Thyroid gland (tissue), 4 donors: Measurements from ENCODE around the gene E2F4.

Experiments
- POLR2A ChIP-seq, 2 donors: fragments of 450-650 bp; IDR thresholded peaks; one replicate each; pipeline ENCODE4 v1.6.1; 2017; ENCODE audit warnings: antibody characterized with exemption in 2 of 2, mild to moderate bottlenecking in 2 of 2, moderate library complexity in 1 of 2
- TF ChIP-seq, protein P1 (sequence below), 6 experiments: fragments of 200-600 bp in 3 of 6; fragments of 450-650 bp in 3 of 6; sonication (generic) in 3 of 6; IDR thresholded peaks; one replicate each; pipeline ENCODE4 v1.5.1; 2016 to 2019; ENCODE audit warnings: antibody characterized with exemption in 6 of 6, mild to moderate bottlenecking in 2 of 6, inconsistent platforms in 1 of 6, moderate library complexity in 1 of 6

DNA sequence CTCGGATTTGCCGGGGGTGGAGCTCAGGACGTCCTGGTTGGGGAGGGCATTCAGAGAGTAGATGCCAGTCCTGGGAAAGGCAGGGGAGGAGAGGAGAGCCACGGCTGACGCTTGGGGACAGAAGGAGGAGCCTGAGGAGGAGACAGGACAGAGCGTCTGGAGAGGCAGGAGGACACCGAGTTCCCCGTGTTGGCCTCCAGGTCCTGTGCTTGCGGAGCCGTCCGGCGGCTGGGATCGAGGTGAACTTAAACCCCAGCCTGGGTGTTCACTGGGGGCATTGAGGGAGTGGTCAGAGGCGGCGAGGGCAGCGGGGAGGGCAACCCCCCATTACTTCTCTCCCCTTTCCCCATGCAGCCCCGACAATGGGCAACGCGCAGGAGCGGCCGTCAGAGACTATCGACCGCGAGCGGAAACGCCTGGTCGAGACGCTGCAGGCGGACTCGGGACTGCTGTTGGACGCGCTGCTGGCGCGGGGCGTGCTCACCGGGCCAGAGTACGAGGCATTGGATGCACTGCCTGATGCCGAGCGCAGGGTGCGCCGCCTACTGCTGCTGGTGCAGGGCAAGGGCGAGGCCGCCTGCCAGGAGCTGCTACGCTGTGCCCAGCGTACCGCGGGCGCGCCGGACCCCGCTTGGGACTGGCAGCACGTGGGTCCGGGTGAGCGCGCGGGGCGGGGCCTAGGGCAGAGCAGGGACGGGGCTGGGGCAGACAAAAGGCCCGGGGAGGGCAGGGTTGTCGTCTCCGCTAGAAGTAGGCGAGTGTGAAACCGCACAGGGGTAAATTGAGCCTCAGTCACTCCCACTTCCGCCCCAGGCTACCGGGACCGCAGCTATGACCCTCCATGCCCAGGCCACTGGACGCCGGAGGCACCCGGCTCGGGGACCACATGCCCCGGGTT is 17.9 kb upstream of the E2F4 start:
- TF ChIP-seq, protein P1, sequence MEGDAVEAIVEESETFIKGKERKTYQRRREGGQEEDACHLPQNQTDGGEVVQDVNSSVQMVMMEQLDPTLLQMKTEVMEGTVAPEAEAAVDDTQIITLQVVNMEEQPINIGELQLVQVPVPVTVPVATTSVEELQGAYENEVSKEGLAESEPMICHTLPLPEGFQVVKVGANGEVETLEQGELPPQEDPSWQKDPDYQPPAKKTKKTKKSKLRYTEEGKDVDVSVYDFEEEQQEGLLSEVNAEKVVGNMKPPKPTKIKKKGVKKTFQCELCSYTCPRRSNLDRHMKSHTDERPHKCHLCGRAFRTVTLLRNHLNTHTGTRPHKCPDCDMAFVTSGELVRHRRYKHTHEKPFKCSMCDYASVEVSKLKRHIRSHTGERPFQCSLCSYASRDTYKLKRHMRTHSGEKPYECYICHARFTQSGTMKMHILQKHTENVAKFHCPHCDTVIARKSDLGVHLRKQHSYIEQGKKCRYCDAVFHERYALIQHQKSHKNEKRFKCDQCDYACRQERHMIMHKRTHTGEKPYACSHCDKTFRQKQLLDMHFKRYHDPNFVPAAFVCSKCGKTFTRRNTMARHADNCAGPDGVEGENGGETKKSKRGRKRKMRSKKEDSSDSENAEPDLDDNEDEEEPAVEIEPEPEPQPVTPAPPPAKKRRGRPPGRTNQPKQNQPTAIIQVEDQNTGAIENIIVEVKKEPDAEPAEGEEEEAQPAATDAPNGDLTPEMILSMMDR (IDR thresholded peaks at IDR 0.05) = peak in 2 of 6 experiments; percentile 38 to 44
- TF ChIP-seq POLR2A (IDR thresholded peaks at IDR 0.05) = peak; percentile 27 to 82
